GM12864 (cell line): ENCODE measurements around the gene GZMA.
"Not testable (repeated sequence)": the region's sequence is repeated elsewhere in the genome, so short reads cannot be mapped to it uniquely, and the experiment has no call there.

Source experiments
- DNase-seq: peaks from one replicate; pipeline ENCODE4 v3.0.0-alpha.2; 2011; ENCODE audit warnings: low read depth
- H3K4me3 ChIP-seq: 2 replicates; pipeline ENCODE4 v1.5.1; 2011; ENCODE audit warnings: mild to moderate bottlenecking, low read depth, low read length, control low read depth
- TF ChIP-seq, protein P1 (sequence below): IDR thresholded peaks from 2 replicates; pipeline ENCODE4 v1.5.1; 2011; ENCODE audit warnings: low read depth, mild to moderate bottlenecking, moderate library complexity, low read length, control low read depth, inconsistent platforms; ENCODE audit errors: missing control alignments

Gene GZMA

DNA sequence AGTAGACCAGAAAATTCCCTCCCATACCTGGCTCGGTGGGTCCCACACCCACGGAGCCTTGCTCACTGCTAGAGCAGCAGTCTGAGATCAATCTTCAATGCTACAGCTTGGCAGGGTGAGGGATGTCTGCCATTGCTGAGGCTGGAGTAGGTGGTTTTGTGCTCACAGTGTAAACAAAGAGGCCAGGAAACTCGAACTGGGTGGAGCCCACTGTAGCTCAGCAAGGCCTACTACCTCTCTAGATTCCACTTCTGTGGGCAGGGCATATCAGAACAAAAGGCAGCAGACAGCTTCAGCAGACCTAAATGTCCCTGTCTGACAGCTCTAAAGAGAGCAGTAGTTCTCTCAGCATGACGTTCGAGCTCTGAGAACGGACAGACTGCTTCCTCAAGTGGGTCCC lies 5.6 kb upstream of the GZMA start:
- TF ChIP-seq, protein P1, sequence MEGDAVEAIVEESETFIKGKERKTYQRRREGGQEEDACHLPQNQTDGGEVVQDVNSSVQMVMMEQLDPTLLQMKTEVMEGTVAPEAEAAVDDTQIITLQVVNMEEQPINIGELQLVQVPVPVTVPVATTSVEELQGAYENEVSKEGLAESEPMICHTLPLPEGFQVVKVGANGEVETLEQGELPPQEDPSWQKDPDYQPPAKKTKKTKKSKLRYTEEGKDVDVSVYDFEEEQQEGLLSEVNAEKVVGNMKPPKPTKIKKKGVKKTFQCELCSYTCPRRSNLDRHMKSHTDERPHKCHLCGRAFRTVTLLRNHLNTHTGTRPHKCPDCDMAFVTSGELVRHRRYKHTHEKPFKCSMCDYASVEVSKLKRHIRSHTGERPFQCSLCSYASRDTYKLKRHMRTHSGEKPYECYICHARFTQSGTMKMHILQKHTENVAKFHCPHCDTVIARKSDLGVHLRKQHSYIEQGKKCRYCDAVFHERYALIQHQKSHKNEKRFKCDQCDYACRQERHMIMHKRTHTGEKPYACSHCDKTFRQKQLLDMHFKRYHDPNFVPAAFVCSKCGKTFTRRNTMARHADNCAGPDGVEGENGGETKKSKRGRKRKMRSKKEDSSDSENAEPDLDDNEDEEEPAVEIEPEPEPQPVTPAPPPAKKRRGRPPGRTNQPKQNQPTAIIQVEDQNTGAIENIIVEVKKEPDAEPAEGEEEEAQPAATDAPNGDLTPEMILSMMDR, result no peak
- no peak for DNase-seq
- no peak overlapping the region for H3K4me3 ChIP-seq

DNA sequence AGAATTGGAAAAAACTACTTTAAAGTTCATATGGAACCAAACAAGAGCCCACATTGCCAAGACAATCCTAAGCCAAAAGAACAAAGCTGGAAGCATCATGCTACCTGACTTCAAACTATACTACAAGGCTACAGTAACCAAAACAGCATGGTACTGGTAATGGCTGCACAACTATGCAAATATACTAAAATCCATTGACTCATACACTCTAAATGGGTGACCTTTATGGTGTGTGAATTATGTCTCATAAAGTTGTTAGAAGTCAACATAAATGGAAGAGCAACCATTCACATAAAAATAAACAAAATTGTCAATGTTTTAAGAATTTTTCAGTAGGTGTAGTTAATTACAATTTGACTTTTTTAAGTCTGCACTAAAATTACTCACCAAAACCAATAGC lies 1.3 kb upstream of the GZMA start:
- not testable (repeated sequence) for H3K4me3 ChIP-seq, DNase-seq

DNA sequence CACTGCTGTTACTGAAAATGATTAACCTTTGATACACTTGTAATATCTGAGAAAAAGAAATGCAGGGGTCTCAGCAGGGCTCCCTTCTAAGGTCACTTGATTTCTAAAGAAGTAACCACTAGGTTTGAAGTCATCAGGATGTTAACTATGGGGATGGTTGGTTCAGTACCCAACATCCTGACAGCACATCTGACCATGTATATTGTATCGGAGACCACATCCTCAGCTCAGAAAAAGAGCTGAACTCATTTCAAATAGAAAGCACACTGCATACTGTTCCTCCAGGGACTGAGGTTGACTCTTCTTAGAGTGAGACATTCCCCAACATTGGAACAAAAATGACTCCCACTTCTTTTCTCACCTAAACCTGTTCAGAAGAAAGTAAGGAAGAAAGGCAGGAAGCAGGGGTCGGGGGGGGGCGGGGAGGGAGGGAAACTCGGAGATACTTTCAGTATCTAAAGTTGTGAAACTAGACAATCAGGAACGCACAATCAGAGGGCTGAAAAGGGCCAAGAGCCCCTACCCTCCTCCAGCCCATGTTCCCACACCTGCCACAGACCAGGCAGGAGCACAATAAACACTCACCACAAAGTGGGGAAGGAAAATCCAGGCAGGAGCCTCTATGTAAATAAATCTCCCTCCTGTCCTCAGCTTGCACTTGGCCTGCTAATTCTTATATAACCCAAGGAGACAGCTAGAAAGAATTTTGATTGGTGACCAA lies 730 bp upstream of the GZMA start:
- no peak overlapping the region for H3K4me3 ChIP-seq
- no peak for DNase-seq
- TF ChIP-seq, protein P1, result no peak

DNA sequence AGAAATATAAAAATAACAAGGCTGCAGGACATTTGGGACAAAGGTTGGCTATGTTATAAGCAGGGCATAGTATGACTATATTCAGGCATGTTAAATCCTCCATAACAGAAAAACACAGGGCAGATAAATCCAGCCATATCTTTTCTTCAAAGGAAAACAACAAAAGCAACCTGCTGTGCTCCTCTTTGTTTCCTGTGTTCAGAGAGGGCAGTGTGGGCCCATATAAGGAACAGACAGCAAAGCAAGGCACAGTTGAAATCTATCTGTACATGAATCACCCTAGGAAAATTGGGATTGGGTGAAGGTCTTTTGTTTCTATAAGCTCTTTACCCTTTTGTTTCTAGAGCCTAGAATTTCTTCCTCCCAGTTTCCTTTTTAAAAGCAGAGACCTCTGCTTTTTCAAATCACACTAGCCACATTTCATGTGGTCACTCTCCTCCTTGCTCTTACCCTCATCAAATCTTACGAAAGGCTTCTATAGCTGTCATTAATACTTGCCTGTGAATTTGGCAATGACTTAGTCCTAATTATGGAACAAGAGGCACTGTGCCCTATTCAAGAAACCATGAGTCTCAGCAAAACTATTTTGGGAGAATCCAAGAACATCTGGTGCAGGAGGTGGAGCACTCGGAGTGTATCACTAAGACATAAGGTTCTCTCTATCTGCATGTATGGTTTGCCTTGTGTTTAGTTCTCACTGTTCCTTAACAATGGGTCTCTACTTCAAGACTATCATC lies 1.8 kb downstream of the GZMA start:
- H3K4me3 ChIP-seq, result no peak overlapping the region
- TF ChIP-seq, protein P1, result no peak
- no peak for DNase-seq

DNA sequence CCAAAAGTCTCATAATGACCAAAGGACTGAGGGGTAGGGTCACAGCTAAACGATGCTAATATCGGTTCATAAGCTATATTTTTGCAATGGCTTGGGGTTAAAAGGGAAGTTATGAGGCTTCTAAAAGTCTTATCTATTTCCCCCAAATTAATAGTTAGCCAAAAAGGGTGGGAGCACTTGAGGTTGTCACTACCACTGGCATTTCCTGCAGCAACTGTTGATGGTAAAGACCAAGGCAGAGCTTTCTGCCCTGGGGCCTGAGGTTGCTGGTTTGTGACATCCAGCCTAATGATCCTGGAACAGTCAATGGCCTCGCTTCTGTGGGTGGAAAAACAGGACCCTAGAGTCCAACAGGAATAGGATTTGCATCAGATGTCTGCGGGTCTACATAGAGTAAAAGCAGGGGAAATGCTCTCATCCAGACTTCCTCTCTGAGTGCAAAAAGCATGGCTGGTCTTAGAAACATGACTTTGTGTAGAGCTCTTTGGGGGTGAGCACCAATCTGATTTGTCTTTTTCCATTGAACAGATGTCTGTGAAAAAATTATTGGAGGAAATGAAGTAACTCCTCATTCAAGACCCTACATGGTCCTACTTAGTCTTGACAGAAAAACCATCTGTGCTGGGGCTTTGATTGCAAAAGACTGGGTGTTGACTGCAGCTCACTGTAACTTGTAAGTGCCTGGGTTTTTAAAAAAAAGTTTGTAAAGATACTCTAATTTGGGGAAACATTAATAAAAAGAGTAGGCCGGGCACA lies 2.7 kb downstream of the GZMA start:
- TF ChIP-seq, protein P1, result no peak
- H3K4me3 ChIP-seq, result no peak overlapping the region
- DNase-seq, result no peak

DNA sequence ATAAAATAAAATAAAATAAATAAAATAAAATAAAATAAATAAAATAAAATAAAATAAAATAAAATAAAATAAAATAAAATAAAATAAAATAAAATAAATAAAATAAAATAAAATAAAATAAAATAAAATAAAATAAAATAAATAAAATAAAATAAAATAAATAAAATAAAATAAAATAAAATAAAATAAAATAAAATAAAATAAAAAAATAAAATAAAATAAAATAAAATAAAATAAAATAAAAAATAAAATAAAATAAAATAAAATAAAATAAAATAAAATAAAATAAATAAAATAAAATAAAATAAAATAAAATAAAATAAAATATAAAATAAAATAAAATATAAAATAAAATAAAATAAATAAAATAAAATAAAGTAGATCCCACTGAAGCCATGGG lies 3.5 kb downstream of the GZMA start:
- H3K4me3 ChIP-seq, DNase-seq: not testable (repeated sequence)

DNA sequence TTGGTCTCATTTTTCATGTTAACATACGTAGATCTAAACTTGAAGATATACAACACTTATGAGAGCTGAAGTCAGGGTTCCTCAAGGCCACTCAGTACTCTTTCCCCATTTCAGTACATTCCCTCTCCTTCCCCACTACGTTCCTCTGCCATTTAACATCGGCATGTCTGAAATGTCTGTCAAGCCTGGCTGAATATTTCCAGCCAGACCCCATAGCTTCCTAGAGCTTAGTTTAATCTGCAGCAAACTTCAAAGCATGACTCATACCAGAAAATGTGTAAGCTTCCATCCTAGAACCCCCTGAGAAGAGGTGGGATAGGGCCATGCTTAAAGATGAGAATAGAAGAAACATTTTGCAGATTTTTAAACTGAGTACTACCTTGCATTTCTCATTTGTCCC lies 6.2 kb downstream of the GZMA start:
- TF ChIP-seq, protein P1, result no peak
- no peak for DNase-seq
- no peak overlapping the region for H3K4me3 ChIP-seq
